Islet precursor cell (in vitro differentiated cells): ENCODE results near the gene ACAT2.
"Not testable (repeated sequence)": the region's sequence is repeated elsewhere in the genome, so short reads cannot be mapped to it uniquely, and the experiment has no call there.

Experiments used
- DNase-seq: peaks from one replicate; pipeline ENCODE4 v3.0.0-alpha.2; 2018

Gene ACAT2

GRCh38 chr6:159777240-159777904, 15.5 kb downstream of the ACAT2 start:
- no peak for DNase-seq

- no peak for DNase-seq
These were observed 16.3 kb downstream of the ACAT2 start for GRCh38 chr6:159778131-159778530.

- DNase-seq = no peak
These were observed 16.8 kb downstream of the ACAT2 start for GRCh38 chr6:159778542-159779103.

- DNase-seq = no peak
These were observed 26.4 kb downstream of the ACAT2 start for GRCh38 chr6:159788276-159788675.

GRCh38 chr6:159788753-159789376, 27.0 kb downstream of the ACAT2 start:
- peak; percentile 69 for DNase-seq

GRCh38 chr6:159789377-159790148, 27.7 kb downstream of the ACAT2 start, which contains the start of gene TCP1:
Gene TCP1 (minus strand): TSS chr6:159789602. CDS start chr6:159789468, 134 bp downstream.
- peak; percentile 100 for DNase-seq

- peak; percentile 98 for DNase-seq
These were observed 28.5 kb downstream of the ACAT2 start, which contains the start of gene MRPL18 for GRCh38 chr6:159790149-159790955. Gene MRPL18 (plus strand): TSS chr6:159790467. CDS start chr6:159790588, 121 bp downstream.

- no peak for DNase-seq
These were observed 29.2 kb downstream of the ACAT2 start for GRCh38 chr6:159790956-159791598.

GRCh38 chr6:159794976-159795375, 33.1 kb downstream of the ACAT2 start:
- not testable (repeated sequence) for DNase-seq

GRCh38 chr6:159797554-159797953, 35.7 kb downstream of the ACAT2 start:
- DNase-seq = no peak

GRCh38 chr6:159800141-159800865, 38.5 kb downstream of the ACAT2 start, which contains the start of gene PNLDC1:
Gene PNLDC1 (plus strand): TSS chr6:159800276. CDS start chr6:159800308, 32 bp downstream.
- no peak for DNase-seq

- DNase-seq = no peak
These were observed 40.1 kb downstream of the ACAT2 start for GRCh38 chr6:159801935-159802334.

- DNase-seq = no peak
These were observed 42.7 kb downstream of the ACAT2 start for GRCh38 chr6:159804504-159804903.

- no peak for DNase-seq
These were observed 43.7 kb downstream of the ACAT2 start for GRCh38 chr6:159805440-159806020.

- DNase-seq = no peak
These were observed 44.2 kb downstream of the ACAT2 start for GRCh38 chr6:159806021-159806458.

- DNase-seq = peak; percentile 87
These were observed 45.5 kb downstream of the ACAT2 start for GRCh38 chr6:159807150-159807858.

GRCh38 chr6:159808647-159809046, 46.8 kb downstream of the ACAT2 start:
- DNase-seq = no peak

GRCh38 chr6:159809149-159809548, 47.3 kb downstream of the ACAT2 start:
- no peak for DNase-seq

- DNase-seq = no peak
These were observed 51.9 kb downstream of the ACAT2 start for GRCh38 chr6:159813781-159814180.

GRCh38 chr6:159815410-159815809, 53.6 kb downstream of the ACAT2 start:
- DNase-seq = peak; percentile 97
